Globus pallidus (tissue), 1 donor: Measurements from ENCODE around the gene SGMS1.

Experiments
- DNase-seq: peaks from one replicate; pipeline ENCODE4 v3.0.0-alpha.2; 2015; ENCODE audit warnings: low spot score

The SGMS1 gene

DNA sequence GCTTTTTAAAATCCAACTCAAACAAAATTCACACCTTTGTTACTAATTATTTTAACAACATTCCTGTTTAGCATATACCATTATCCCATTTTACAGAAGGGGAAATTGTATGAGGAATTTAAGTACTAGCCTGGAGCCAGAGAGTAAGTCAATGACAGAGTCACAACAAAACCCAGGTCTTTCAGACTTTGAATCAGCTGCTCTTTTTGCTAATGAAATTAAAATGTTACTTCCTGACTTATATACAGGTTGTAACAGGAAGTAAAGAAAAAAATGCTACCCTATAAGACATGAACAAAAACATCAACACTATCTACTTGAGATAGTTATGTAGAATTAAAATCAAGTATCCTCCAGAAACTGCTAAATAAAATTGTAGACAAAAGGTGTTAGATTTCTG lies 289.9 kb downstream of the SGMS1 start:
- no peak for DNase-seq

DNA sequence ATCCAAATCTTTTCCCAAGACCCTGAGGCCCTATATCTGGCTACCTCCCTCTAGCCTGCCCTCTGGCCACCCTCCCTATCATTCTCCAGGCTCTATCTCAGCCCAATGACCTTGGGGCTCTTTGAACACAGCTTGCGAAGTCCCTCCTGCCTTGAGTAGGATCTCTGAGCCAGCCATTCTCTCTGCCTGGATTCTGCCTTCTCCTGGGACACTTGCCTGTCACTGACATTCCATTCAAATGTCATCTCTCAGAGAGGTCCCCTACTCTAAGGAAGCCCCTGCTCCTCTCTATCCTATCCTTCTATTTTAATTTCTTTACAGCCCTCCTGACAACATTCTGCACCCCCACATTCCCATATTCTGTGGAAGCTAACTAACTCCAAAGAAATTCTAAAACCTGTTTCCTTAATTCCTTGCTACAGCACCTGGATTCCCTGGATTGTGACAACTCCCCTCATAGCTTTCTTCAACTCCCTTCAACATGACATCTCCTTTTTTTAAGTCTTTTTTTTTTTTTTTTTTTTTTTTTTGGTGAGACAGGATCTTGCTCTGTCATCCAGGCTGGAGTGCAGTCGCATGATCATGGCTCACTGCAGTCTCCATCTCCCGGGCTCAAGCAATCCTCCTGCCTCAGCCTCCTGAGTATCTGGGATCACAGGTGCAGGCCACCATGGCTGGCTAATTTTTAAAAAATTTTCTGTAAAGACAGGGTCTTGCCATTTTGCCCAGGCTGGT lies 291.5 kb downstream of the SGMS1 start:
- no peak for DNase-seq

DNA sequence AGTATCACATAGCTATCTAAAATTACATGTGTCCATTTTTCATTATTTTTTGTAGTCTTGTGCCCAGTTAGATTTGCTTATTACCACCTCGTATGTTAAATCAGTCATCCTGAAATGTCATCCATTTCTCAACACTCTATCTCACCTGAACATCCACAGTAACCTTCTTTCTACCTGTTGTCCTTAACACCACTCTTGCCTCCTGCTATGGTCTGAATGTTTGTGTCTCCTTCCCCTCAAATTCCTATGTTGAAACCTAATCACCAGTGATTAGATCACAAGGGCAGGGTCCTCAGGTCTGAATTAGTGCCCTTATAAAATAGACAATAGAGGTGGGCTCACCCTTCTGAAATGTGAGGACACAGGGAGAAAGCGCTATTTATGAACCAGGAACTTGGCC lies 292.3 kb downstream of the SGMS1 start:
- DNase-seq, result no peak

DNA sequence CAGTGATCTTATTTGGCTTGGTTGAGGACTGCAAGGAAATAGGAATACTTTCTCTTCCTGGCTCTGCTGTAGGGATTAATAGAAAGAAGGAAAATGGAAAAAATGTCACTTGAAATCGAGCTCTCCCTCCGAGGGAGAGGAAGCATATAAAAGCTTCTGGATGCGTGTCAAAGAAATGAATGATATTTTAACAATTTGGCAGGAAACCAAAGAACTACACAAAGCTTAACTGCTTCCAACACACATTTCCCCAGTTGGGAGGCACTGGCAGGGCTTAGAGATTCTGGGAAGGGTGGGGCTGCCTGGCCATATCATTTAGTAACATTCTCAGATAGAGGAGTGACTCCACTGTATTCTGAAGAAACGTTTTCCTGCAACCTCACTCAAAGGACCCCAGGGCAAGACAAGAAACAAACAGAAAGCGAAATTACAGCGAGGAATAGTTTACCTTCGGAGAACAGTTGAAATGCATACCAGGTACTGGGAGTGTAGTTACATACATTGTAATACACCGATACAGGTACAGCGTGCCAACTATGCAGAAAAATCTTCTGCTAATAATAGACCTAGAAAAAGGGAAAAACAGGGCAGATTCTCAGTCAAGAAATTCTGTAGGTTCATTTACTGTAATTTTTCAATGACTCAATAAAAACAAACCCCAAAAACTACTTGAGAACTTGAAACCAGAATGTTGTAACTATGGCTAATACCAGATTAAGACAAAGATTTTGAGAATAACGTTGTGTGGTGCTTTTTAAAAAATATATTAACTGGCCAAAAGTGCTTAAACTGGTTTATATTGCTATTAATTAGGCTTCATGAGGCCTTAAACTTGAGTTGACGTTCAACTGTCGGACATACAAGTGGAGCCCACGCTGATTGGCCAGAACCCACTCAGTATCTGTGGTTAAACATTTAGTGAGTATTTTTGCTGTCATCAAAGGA lies 296.7 kb downstream of the SGMS1 start:
- DNase-seq, result no peak

DNA sequence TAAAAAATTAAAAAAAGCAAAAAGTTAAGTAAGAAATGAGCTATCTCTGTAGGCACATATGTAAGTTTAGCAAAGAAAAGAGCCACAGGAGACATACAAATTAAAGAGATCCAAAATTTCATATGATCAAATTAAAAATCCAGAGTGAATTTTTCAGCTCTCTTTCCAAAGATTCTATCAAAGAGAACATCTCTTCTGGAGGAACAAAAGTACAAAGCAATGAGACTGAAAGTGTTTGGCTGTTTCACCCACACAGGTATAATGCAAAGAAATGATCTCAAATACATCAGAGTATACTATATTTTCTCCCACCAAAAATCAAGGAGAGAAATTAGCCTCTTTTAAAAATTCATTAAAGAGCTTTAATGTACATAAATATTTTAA lies 297.6 kb downstream of the SGMS1 start:
- no peak for DNase-seq

DNA sequence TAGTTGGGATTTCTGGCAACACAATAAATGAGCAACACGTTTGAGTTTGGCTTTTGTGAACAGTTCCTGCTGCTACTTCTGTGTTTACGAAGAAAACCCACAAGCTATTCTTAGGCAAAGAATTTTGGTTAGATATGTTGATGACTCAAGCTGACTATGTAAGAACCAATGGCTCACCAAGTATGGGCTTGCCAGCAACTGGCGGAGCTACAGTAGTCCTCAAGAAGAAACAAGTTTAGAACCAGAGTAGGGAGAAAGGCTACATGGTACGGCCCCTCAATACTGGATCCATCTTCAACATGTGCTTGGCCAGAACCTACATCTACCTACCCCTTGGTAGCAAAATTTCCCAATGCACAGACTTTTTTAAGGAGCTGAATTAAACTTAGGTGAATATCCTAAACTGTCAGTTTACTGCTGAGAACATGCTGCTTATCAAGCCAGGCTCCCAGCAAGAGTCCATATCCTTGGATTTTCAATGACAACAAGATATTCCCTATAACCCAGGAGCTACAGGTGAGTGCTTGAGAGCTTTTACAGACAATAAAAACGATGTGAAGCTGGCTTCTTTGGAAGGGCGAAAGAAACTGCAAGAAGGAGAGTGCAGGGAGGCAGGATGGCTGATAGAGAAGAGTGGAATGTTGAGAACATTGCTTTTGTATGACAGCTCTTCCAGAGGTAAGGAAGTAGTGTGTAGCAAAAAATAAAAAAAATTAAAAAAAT lies 298.1 kb downstream of the SGMS1 start:
- no peak for DNase-seq

DNA sequence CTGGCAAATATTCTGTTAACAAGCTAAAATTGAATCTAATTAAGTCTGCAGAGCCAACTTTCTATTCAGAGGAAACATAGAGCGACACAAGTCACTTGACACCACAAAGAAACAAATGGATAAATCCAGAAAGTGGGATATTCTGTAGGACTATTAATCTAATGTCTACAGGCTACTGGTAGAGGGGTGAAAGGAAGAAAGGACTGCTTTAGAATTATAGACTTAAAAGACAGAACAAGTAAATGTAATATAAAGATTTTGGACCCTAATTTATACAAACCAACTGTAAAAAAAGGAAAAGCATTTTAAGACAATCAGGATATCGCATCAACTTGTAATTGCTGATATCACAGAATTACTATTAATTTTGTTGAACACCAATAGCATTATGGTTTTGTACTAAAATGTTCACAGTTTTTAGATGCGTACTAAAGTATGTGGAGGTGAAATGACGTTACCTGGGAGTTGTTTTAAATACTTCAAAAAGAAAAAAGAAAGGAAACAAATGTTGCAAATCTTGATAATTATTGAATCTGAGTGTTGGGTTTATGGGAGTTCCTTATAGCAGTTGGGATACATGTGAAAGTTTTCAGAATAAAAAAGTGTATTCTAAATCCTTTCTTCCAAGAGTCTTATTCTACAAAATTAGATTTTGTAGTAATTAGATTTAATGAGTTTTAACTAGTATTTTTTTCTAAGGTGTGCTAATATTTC lies 298.9 kb downstream of the SGMS1 start:
- DNase-seq, result no peak

DNA sequence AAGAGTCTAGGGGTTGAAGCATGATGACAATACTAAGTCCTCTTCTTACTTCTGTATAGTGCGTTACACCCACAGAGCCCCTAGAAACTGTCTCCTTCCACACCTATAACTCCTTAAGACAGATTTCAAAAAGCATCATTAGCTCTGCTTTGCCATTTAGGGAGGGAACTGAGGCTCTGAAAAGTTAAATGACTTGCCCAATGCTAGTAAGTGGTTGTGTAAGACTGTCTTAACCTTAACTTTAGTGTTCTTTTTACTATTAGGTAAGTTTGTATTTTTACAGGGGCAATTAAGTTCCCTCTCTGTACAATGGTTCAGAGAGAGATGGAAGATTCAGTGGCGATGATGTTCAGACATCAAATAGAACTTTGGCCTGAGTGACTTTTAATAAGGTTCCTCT lies 299.7 kb downstream of the SGMS1 start:
- DNase-seq, result no peak

DNA sequence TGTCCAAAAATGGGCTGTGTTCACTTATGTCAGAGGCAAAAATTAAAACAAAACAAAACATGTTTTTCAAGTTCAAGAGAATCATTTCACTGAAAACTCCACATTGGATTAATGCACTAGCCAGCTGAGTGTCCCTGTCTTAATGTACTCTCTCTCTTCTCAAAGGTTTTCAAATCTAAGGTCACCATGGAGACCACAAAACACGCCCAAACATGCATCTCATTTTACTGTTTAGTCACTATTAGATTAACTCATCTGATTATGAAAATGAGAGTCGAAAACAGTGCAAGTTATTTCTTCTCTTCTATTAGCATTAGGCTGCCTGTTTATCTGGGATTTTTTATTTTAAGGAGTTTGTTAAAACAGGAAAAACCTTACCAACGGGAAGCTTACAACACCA lies 301.7 kb downstream of the SGMS1 start:
- no peak for DNase-seq

DNA sequence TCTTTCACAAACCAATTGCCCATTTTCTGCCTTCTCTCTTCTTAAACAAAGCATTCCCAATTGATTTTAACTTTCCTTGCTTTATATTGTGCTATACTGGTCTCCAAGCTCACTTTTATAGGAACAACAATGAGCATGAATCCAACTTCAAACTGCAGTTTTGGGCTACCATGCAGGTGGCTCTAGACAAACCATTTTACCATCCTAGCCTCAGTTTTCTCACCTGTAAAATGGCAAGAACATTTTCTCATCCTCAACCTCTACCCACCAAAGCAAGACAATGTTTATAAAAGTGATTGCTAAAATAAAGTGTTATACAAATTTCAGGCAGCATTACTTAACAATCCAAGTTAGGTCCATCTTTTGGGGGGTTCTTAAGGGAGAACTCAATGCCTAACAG lies 305.6 kb downstream of the SGMS1 start:
- DNase-seq, result no peak

DNA sequence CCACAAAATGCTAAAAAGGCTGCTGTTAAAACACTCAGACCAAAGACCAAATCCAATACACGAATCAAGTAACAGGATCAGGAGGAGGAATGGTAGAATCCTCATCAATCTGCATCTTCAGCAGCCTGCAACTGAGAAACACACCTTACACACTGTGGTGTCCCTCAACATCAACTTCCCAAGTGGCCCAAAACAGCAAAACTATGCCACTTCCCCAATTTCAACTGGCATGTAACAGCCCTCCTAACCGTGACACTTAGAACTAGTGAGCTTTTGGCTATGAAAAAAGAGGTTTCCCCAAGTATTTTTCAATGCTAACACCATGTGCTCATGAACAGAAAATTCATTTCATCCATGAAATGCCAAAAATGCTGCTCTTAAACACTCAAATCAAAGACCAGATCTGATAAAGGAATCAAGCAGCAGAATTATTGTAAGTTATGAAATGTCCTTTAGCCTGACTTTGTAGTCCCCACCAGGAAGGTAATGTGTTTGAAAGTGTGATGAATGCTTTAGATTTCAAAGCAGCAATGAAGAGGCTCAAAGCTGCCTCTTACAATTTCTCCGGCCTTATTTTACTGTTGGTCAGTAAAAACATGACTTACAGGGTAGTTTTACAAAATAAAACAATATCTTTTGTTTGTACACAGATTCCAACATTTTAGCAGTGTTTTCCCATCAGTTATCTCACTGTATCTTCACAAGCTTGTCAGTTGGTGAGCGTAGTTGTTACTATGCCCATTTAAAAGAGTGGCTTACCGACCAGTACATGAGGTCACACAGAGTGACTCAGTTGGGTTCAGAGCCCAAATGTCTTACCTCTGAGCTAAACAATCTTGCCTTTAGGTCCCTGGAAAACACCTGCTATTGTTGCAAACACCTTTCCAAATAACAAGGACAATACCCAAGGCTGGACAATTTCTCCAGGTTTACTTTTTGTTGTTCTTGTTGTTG lies 306.8 kb downstream of the SGMS1 start:
- DNase-seq, result no peak

DNA sequence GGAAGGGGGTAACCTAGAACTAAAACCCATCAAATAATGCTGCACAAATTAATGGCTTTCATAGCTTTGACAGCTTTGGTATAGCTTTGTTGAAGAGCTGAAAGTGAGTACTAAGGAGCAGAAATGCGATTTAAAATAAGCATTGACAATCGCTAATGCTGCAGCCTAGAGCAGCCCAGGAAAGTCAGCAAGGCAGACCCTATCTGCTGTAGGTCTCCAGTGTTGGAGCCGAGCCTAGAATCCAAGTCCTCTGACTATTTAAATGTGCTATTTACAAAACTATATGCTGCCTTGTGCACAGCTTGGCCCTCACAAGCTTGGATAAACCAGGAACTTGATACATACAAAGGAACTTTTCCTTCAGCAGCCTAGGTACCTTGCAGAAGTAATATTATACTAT lies 307.6 kb downstream of the SGMS1 start:
- DNase-seq, result no peak

DNA sequence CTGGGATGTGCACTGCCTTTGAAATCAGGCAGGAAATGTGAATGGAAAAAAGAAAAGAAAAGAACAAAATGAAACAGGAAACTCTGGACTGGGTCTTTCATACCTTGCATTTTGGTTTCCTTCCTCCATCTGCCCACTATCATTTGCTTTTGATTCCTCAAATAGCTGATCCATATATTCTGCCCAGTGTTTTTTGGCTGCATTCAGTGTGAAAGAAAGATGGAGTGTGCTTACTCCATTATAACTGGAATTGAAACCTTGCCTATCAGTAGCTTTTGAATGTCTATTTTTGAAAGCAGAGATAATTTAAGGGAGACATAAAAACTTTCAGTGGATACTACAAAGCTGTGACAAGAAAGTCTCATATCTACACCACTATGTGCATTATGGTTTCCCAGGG lies 308.3 kb downstream of the SGMS1 start:
- no peak for DNase-seq

DNA sequence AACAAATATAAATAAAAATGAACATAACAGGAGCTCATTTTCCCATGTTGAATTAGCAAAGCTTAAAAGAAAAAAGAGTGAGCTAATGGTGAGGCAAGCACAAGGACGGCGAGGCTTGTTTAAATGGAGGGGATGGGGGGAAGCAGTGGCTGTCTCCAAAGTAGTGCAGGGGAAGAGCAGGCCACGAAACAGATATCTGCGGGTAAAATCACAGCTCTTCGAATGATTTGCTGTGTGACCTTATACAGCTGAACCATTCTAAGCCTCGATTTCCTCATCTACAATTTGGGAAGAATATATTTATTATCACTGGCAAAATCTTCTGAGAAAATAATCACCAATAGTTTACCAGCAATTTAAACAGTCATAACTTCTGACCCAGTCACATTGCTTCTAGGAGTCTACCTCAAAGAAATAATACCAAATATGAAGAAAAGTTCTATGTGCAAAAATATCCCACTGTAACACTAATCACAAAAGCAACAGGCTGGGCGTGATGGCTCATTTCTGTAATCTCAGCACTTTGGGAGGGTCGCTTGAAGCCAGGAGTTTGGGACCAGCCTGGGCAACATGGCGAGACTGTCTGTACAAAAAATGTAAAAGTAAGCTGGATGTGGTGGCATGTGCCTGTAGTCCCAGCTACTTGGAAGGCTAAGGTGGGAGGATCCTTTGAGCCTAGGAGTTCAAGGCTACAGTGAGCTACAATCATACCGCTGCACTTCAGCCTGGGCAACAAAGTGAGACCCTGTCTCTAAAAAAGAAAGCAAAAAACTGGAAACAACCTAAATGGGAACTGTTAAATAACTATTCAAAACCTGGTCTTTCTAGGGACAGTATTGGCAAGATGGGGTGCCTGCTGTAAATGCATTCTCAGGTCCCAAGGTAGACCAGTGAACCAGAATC lies 309.3 kb downstream of the SGMS1 start:
- no peak for DNase-seq

DNA sequence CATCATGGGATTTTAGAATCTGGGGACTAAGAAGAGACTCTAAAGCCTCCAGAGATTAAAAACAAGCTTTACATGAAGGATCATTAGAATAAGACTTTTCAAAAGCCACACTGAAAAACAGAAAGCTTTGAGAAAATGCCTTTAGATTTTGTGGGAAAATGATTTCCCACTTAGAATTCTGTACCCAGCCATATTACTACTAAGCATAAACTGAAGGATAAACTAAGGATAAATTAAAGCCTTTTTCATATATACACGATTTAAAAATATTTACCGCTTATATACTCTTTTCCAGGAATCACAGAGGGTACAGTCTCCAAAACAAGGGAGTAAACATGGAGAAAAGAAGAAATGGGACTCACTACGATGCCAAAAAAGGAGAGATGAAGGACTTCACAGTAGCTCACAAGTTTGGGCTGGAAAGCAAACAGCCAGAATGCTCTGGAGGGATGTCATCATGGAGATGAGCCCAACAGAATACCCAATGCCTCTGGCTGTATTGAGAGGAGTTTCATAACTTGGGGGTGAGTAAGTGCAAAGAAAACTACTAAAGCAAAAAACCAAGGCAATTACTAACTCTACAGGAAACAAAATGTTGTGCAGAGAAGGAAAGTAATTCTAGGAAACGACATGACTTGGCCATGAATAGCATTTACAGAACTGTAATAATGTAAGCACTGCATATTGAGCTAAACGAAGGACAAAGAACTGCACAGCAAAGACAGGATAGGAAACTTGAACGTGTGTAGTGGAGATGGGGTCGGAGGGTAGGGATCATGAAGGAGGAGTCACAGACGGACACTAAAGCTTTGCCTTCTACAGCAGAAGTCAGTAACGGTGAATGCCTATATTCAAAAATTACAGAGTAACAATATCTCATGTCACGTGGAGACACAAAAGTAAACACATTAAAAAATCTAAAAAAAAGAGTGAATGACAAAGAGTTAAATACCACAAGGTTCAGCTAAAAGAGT lies 311.0 kb downstream of the SGMS1 start:
- no peak for DNase-seq

DNA sequence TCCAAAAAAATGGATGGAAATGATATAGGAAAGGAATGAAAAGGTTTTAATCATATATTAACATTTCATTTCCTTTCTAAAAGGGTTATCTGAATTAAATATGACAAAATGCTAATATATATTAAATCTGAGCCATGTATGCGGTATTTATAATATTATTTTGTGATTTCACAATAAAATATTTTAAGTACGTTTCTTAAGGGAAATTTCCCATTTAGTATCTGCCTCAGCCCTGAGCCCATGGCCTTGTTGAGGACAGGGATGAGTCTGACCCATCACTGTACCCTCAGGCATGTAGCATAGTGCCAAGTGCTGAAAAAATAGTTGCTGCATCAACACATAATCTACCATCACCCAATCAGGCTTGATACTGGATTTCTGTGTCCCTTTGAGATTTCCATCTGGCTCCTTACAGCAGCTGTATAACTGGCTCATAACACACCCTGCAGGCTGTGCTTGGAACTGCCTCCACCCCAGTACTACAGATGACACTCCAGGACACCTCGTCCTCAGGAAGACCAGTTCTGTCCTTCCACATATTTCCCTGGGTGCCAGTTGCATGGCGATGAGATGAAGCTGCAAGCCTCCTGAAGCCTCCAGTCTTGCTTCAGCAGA lies 313.1 kb downstream of the SGMS1 start:
- DNase-seq, result no peak

DNA sequence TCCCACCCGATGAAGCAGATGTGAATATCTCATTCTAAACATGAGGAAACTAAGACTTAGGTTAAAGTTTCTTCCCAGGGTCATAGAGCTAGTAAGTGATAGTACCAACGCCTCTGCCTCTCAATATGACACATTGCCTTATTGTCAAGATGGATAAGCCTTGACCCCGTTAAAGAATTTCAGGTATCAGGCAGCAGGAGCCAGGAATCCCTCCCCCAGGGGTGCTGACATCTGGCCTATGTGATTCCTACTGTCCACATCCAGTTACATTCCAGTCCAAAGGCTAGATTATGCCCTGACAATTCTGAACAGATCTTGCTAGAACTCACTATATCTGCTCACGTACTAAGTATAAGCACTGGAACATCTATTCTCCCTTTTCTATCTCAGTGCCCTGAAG lies 314.4 kb downstream of the SGMS1 start:
- DNase-seq, result no peak

DNA sequence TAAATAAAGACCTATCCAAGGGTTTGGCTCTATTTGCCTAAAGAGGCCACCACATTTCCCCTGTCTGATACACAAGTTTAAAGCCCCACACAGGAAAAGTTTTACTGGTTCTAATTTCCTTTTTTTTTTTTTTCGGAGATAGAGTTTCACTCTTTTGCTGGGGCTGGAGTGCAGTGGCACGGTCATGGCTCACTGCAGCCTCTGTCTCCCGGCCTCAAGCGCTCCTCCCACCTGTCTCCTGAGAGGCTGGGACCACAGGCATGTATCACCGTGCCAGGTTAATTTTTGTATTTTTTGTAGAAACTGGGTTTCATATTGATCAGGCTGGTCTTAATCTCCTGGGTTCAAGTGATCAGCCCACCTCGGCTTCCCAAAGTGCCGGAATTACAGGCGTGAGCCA lies 319.1 kb downstream of the SGMS1 start:
- no peak for DNase-seq
